Suprapubic skin (tissue), 3 donors: ENCODE data around the gene MTF1.

Experiments
- EP300 ChIP-seq: sonication (generic); formaldehyde crosslinking; IDR thresholded peaks from one replicate; pipeline ENCODE4 v1.6.1; 2017; ENCODE audit warnings: antibody characterized with exemption
- TF ChIP-seq, protein P1 (sequence below), 2 donors: fragments of 200-600 bp in 1 of 2; fragments of 450-650 bp in 1 of 2; sonication (generic) in 1 of 2; IDR thresholded peaks; one replicate each; pipeline ENCODE4 v1.5.1; 2016 to 2019; ENCODE audit warnings: antibody characterized with exemption in 2 of 2, mild to moderate bottlenecking in 1 of 2, moderate library complexity in 1 of 2

GRCh38 chr1:37893673-37894072 is 34.3 kb upstream of the MTF1 start:
- no peak for TF ChIP-seq EP300
- TF ChIP-seq, protein P1, sequence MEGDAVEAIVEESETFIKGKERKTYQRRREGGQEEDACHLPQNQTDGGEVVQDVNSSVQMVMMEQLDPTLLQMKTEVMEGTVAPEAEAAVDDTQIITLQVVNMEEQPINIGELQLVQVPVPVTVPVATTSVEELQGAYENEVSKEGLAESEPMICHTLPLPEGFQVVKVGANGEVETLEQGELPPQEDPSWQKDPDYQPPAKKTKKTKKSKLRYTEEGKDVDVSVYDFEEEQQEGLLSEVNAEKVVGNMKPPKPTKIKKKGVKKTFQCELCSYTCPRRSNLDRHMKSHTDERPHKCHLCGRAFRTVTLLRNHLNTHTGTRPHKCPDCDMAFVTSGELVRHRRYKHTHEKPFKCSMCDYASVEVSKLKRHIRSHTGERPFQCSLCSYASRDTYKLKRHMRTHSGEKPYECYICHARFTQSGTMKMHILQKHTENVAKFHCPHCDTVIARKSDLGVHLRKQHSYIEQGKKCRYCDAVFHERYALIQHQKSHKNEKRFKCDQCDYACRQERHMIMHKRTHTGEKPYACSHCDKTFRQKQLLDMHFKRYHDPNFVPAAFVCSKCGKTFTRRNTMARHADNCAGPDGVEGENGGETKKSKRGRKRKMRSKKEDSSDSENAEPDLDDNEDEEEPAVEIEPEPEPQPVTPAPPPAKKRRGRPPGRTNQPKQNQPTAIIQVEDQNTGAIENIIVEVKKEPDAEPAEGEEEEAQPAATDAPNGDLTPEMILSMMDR (IDR thresholded peaks at IDR 0.05) = no peak
